Neural cell (in vitro differentiated cells): ENCODE measurements around the gene RETREG1.

ENCODE experiments used
- CTCF ChIP-seq: fragments of 450-650 bp; IDR thresholded peaks from 2 replicates; pipeline ENCODE4 v1.5.1; 2014; ENCODE audit warnings: antibody characterized with exemption, mild to moderate bottlenecking, moderate library complexity; ENCODE audit not compliant: poor library complexity, severe bottlenecking
- POLR2AphosphoS5 ChIP-seq: IDR thresholded peaks from 2 replicates; pipeline ENCODE4 v1.6.1; 2012
- TAF1 ChIP-seq: IDR thresholded peaks from 2 replicates; pipeline ENCODE4 v1.6.1; 2012; ENCODE audit warnings: low read depth

GRCh38 chr5:16459451-16459850 lies 157.3 kb downstream of the RETREG1 start:
- TF ChIP-seq CTCF (no peak), POLR2AphosphoS5 (no peak), TAF1 (no peak)
